Measurements from ENCODE around the gene TBL3.

Gene TBL3

DNA sequence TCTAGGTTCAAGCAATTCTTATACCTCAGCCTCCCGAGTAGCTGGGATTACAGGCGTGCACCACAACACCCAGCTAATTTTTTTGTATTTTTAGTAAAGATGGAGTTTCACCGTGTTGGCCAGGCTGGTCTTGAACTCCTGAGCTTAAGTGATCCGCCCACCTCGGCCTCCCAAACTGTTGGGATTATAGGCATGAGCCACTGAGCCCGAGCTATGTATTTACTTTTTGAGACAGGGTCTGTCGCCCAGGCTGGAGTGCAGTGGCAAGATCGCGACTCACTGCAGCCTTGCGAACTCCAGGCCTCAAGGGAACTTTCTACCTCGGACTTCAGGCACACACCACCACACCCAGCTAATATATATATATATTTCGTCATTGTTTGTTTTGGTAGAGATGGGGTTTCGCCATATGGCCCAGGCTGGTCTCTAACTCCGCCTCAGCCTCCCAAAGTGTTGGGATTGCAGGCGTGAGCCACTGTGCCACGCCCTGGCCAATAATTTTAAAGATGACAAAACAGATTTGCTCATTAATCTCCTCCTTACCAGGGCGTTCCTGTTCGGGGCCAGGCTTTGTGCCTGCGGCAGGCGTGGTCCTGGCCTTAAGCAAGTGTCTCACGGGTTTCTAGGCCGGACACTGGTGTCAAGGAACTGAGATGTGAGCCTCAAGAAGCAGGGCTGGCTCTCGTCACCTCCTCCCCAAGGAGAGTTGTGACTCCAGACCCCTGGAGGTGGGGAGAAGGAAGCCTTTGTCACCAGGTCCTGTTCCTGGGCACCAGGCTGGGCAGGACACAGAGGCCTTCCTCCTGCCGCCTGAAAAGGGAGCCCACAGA lies 43.5 kb downstream of the TBL3 start:
- no peak for DNase-seq (ENCODE audit: low read depth)
- TF ChIP-seq, protein P1, sequence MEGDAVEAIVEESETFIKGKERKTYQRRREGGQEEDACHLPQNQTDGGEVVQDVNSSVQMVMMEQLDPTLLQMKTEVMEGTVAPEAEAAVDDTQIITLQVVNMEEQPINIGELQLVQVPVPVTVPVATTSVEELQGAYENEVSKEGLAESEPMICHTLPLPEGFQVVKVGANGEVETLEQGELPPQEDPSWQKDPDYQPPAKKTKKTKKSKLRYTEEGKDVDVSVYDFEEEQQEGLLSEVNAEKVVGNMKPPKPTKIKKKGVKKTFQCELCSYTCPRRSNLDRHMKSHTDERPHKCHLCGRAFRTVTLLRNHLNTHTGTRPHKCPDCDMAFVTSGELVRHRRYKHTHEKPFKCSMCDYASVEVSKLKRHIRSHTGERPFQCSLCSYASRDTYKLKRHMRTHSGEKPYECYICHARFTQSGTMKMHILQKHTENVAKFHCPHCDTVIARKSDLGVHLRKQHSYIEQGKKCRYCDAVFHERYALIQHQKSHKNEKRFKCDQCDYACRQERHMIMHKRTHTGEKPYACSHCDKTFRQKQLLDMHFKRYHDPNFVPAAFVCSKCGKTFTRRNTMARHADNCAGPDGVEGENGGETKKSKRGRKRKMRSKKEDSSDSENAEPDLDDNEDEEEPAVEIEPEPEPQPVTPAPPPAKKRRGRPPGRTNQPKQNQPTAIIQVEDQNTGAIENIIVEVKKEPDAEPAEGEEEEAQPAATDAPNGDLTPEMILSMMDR (IDR thresholded peaks at IDR 0.05; ENCODE audit: control insufficient read depth, insufficient read depth, low read depth, low read length, missing control alignments): no peak
- no peak overlapping the region for H3K4me3 ChIP-seq (ENCODE audit: control insufficient read depth, low read depth, low read length)

DNA sequence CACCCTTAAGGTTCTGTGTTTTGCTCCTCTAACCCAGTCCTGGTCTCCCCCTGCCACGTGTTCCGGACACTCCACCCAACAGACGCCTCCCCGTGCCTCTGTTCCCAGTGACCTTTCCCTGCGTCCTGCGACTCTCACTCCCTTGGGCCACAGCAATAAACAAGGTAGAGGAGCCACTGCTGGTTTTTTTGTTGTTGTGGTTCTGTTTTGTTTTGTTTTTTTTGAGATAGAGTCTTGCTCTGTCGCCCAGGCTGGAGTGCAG lies 44.0 kb downstream of the TBL3 start:
- TF ChIP-seq, protein P1 (IDR thresholded peaks at IDR 0.05; ENCODE audit: control insufficient read depth, insufficient read depth, low read depth, low read length, missing control alignments): no peak
- no peak for DNase-seq (ENCODE audit: low read depth)
- no peak overlapping the region for H3K4me3 ChIP-seq (ENCODE audit: control insufficient read depth, low read depth, low read length)

- DNase-seq (ENCODE audit: low read depth): no peak
- H3K4me3 ChIP-seq (ENCODE audit: control insufficient read depth, low read depth, low read length): no peak overlapping the region
- TF ChIP-seq, protein P1 (IDR thresholded peaks at IDR 0.05; ENCODE audit: control insufficient read depth, insufficient read depth, low read depth, low read length, missing control alignments): peak; percentile 36
Measured at GRCh38 chr16:2016407-2016922, 44.6 kb downstream of the TBL3 start.

DNA sequence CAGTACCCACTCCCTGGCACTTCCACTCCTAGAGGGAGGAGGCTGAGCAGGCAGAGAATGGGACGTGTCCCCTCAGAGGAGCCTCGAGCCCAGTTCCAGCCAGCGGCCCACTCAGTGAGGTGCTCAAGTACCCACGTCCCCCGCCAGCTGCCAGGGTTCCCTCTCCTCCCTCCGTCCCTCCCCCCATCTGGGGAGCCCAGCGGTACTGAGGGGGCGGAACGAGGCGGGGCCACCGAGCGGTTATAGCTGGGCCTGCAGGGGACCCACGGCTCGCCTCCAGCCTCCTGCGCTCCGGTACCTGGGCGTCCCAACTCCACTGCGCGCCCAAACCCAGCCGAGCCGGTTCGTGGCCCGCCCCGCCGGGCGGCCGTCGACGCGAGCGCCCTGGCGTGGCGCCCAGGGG lies 47.7 kb downstream of the TBL3 start, which contains the start of gene NPW:
NPW (plus strand) TSS at position 268 of the 403 bp plus-strand sequence.
- TF ChIP-seq, protein P1 (IDR thresholded peaks at IDR 0.05; ENCODE audit: control insufficient read depth, insufficient read depth, low read depth, low read length, missing control alignments): no peak
- DNase-seq (ENCODE audit: low read depth): no peak
- no peak within 1 kb of the TSS for H3K4me3 ChIP-seq (ENCODE audit: control insufficient read depth, low read depth, low read length)

- TF ChIP-seq, protein P1 (IDR thresholded peaks at IDR 0.05; ENCODE audit: control insufficient read depth, insufficient read depth, low read depth, low read length, missing control alignments): no peak
- no peak for DNase-seq (ENCODE audit: low read depth)
- H3K4me3 ChIP-seq (ENCODE audit: control insufficient read depth, low read depth, low read length): no peak overlapping the region
Measured at GRCh38 chr16:2019921-2020831, 48.3 kb downstream of the TBL3 start.

- H3K4me3 ChIP-seq (ENCODE audit: control insufficient read depth, low read depth, low read length): peak overlapping the region; percentile 29
- TF ChIP-seq, protein P1 (IDR thresholded peaks at IDR 0.05; ENCODE audit: control insufficient read depth, insufficient read depth, low read depth, low read length, missing control alignments): no peak
- DNase-seq (ENCODE audit: low read depth): no peak
Measured at GRCh38 chr16:2022723-2023091, 50.9 kb downstream of the TBL3 start.

Measured in AG09309 (cell line).